ENCODE measurements around the gene PTTG1.
"Not testable (repeated sequence)": the region's sequence is repeated elsewhere in the genome, so short reads cannot be mapped to it uniquely, and the experiment has no call there.

Gene PTTG1

GRCh38 chr5:160427607-160428006 lies 6.0 kb downstream of the PTTG1 start:
- DNase-seq, result no peak

- DNase-seq, result no peak
Measured at GRCh38 chr5:160432196-160432595, 10.5 kb downstream of the PTTG1 start.

- DNase-seq, result no peak
Measured at GRCh38 chr5:160432787-160433186, 11.1 kb downstream of the PTTG1 start.

GRCh38 chr5:160434022-160434531 lies 12.4 kb downstream of the PTTG1 start:
- DNase-seq, result no peak

GRCh38 chr5:160435532-160435931 lies 13.9 kb downstream of the PTTG1 start:
- DNase-seq, result no peak

- no peak for DNase-seq
Measured at GRCh38 chr5:160436017-160436416, 14.4 kb downstream of the PTTG1 start.

GRCh38 chr5:160436661-160437060 lies 15.0 kb downstream of the PTTG1 start:
- DNase-seq, result not testable (repeated sequence)

GRCh38 chr5:160437271-160437670 lies 15.6 kb downstream of the PTTG1 start:
- no peak for DNase-seq

- peak; percentile 26 for DNase-seq
Measured at GRCh38 chr5:160438316-160439204, 16.9 kb downstream of the PTTG1 start.

GRCh38 chr5:160439205-160439600 lies 17.5 kb downstream of the PTTG1 start:
- peak; percentile 50 for DNase-seq

- peak; percentile 44 for DNase-seq
Measured at GRCh38 chr5:160441311-160441781, 19.7 kb downstream of the PTTG1 start.

- DNase-seq, result no peak
Measured at GRCh38 chr5:160442824-160443431, 21.3 kb downstream of the PTTG1 start.

GRCh38 chr5:160444407-160444806 lies 22.8 kb downstream of the PTTG1 start:
- no peak for DNase-seq

GRCh38 chr5:160445132-160445531 lies 23.5 kb downstream of the PTTG1 start:
- DNase-seq, result no peak

GRCh38 chr5:160445751-160446150 lies 24.1 kb downstream of the PTTG1 start:
- DNase-seq, result no peak

GRCh38 chr5:160448886-160449285 lies 27.2 kb downstream of the PTTG1 start:
- no peak for DNase-seq

- DNase-seq, result no peak
Measured at GRCh38 chr5:160449458-160449857, 27.8 kb downstream of the PTTG1 start.

- DNase-seq, result no peak
Measured at GRCh38 chr5:160450164-160450932, 28.7 kb downstream of the PTTG1 start.

- no peak for DNase-seq
Measured at GRCh38 chr5:160451281-160451680, 29.6 kb downstream of the PTTG1 start.

- DNase-seq, result no peak
Measured at GRCh38 chr5:160452036-160452435, 30.4 kb downstream of the PTTG1 start.

- DNase-seq, result no peak
Measured at GRCh38 chr5:160452795-160453194, 31.1 kb downstream of the PTTG1 start.

- no peak for DNase-seq
Measured at GRCh38 chr5:160453751-160454150, 32.1 kb downstream of the PTTG1 start.

- DNase-seq, result no peak
Measured at GRCh38 chr5:160455600-160455999, 33.9 kb downstream of the PTTG1 start.

All from GF-D8 (cell line).